HG03039 (cell line): ENCODE results near the gene TMEM273.
A peak's percentile ranks its signal among the peaks of the same experiment; 100 is the strongest.

Source experiments
- ATAC-seq: cut with Tn5 transposase; IDR thresholded peaks from one replicate; pipeline ENCODE4 v1.9.1; 2021; ENCODE audit warnings: mild to moderate bottlenecking, moderate library complexity; ENCODE audit not compliant: unreplicated experiment

TMEM273 gene

DNA sequence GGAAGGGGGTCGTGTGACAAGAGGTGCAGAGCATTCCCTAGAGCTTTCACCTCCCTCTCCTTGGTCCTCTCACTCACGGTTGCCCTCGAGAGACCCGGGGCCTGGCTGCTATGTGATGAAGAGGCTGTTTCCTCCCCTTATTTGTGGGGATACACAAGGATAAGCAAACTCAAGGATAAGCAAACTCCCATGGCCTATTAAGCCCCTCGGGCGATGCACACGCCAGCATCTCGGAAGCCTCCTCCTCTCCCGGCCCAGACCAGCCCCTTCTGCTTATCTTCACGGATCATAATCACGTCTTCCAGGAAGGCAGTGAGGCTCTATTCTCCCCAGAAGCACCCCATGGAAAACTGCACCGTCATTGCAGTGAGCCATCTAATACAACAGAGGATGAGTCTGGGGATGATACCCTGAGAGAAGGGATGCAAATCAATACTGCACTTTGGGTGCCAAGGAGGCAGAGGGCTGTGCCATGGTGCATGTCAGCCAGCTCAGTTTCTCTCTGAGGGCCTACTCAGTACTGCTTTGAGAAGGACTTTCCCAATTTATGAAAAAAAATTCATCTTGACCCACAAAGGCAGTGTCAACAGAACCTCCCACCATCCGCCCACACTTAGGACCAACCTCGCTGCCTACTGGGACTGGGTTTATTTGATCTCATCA is 22.2 kb downstream of the TMEM273 start:
- no peak for ATAC-seq

GRCh38 chr10:49165259-49165658 is 22.9 kb downstream of the TMEM273 start:
- ATAC-seq, result no peak

DNA sequence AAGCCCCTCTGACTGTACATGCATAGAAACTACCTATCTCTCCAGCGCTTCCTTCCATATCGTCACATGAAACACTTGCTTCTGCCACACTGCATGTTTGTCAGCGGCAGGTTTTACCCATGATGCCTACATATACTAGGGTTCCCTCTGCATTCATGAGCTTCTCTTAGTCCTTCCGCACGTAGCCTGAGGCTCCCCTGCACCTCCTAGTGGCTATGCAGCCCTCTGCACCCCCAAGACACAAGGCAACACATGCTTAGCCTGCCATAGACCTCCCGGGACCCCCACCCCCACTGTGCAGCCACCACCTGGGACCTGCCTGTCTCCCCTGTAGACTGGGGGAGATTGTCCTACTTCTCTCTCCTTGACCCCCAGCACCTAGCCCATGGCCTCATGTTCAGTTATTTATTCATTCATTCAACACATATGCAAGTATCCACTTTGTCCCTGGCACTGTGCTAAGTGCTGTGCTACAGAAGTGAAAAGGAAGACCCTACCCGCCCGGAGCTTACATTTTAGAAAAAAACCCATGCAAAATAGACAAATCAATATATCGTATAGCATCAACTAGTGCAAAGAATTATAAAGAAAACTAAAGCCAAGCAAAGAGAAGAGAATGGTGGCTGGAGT is 23.5 kb downstream of the TMEM273 start:
- ATAC-seq, result peak; percentile 88

DNA sequence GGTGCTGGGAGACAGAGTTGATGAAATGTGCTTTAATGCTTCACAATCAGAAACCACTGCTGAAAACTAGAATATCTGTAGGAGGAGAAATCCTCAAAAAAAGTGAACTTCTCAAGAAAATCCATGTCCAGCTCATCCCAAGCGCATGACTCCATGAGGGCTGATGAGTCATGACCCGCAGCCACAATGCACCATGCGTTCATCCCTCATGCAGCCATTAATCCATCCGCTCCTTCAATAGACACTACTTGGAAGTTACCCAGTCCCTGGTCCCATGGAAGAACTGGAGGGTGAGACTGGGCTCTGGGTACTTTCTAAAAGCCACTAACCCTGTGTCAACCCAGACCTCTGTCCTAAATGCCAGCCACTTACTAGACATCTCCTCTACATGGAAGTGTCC is 24.4 kb downstream of the TMEM273 start:
- no peak for ATAC-seq

- no peak for ATAC-seq
Measured at GRCh38 chr10:49162761-49163310, 25.4 kb downstream of the TMEM273 start.

DNA sequence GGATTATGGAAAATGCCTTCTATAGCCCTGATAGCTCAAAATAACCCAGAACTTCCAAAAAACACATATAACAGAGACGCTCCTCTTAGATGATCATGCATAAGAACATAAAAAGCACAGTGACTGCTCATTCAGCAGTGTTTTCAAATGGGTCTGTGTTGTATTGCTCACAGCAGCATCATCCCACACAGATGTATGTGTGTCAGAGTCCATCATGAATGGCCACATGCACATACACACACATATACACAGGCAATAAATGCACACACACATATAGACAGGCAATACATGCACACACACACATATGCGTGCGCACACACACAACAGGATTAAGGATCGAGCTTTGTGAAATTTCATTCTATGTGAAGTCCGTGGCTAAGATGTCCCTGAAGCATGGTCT is 26.1 kb downstream of the TMEM273 start:
- ATAC-seq, result no peak

- no peak for ATAC-seq
Measured at GRCh38 chr10:49161411-49161997, 26.7 kb downstream of the TMEM273 start.

DNA sequence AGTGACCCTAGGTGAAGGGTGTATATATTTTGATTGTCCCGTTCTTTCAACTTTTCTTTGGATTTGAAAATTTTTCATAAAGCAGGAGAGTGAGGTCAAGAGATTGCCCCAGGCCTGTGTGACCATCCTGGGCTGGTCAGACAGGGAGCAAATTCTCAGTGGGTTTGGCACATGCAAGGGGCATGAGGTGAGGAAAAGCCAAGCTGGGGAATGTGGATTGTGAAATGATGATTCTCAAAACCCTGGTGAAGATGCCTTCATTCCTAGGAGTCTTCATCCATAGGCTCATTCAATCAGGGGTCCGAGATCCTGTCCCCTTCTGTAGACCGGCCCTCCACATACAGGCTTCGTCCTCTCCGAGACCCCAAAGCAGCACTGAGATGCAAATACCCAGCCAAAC is 27.4 kb downstream of the TMEM273 start:
- no peak for ATAC-seq

DNA sequence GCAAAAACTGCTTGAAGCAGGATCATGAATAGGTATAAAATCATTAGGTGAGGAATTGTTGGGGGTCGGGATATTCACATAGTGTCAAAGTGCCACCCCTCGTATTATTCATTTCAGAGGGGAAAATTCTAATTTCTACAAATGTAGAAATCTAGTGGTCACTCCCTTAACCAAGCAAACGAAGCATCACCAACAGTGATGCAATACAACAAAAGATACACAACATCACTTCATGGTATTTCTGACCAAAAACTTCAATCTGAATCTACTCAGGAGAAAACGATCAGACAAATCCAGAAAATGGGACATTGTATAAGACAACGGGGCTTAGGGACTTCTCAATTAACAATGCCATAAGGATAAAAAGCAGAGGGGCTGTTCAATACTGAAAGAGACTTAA is 28.1 kb downstream of the TMEM273 start:
- ATAC-seq, result no peak

DNA sequence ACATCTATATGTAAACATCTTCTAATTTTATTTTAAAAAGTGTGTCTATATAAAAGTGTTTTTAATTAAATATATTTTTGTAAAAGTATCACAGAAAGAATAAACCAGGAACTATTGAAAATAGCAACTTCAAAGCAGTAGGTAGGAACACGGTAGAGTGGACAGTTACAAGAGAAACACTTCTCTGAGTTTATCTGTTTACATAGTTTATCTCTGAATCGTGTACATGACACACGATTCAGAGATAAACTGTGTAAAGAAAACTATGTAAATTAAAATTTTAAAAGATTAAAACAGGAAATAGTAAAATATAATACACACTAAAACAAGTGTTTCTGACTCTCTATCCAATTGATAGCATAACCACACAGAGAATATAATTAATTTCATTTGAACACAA is 29.3 kb downstream of the TMEM273 start:
- no peak for ATAC-seq

DNA sequence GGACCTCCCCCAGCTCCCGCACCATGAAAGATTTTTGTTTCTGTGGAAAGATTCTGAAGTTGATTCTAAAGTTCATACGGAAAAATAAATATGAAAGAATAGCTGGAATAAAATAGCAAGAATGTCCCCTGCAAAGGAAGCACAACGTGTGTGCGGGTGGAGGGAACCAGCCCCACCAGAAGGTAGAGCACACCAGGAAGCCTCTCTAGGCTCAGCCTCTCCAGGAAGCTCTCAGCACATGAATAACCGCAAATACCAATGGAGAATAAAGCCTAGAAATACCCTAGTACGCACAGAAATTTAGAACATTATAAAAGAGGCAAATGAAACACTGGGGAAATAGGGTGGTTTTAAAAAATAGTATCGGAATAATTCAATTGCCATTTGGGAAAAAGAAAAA is 29.8 kb downstream of the TMEM273 start:
- ATAC-seq, result no peak

GRCh38 chr10:49157229-49157628 is 31.0 kb downstream of the TMEM273 start:
- no peak for ATAC-seq

- ATAC-seq, result no peak
Measured at GRCh38 chr10:49154641-49155040, 33.5 kb downstream of the TMEM273 start.

- ATAC-seq, result no peak
Measured at GRCh38 chr10:49153971-49154370, 34.2 kb downstream of the TMEM273 start.

- ATAC-seq, result no peak
Measured at GRCh38 chr10:49153115-49153514, 35.1 kb downstream of the TMEM273 start.

GRCh38 chr10:49152663-49153062 is 35.5 kb downstream of the TMEM273 start:
- no peak for ATAC-seq

GRCh38 chr10:49152037-49152436 is 36.2 kb downstream of the TMEM273 start:
- no peak for ATAC-seq

DNA sequence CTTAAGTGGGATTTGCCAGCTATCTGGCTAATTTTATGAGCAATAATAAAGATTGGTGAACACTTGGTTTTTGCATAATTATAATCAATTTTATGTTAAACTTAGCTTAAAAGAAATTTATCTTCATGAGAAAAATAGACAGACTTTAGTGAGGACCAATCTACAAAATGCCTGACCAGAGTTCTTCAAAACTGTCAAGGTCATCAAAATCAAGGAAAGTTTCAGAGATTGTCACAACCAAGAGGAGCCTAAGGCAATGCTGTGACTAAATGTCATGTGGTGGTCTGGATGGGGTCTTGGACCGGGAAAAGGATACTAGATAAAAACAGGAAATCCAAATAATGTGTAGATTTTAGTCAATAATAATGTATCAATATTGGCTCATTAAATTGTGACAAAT is 36.7 kb downstream of the TMEM273 start:
- ATAC-seq, result no peak

GRCh38 chr10:49151025-49151445 is 37.2 kb downstream of the TMEM273 start:
- ATAC-seq, result no peak

- no peak for ATAC-seq
Measured at GRCh38 chr10:49150426-49150825, 37.8 kb downstream of the TMEM273 start.

DNA sequence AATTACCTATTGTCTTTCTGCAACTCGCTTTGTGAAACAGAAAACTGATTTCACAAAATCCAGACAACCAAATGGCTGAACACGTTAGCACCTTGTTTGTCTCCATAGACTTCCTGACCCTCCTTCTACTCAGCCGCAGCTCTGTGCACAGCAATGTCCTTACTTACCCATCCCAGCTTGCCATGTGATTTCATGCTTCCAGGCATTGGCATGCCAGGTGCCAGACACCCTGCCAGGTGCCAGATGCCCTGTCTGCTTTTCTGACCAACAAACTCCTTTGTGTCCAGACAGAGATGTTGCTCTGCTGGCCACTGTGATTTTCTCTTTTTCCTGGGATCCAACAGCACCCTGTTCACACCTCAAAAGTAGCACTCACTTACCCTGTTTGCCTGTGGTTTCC is 38.3 kb downstream of the TMEM273 start:
- ATAC-seq, result no peak

GRCh38 chr10:49144058-49144720 is 44.0 kb downstream of the TMEM273 start:
- ATAC-seq, result no peak
